ENCODE results near the gene COX19. TPM values are rescaled to one million over a fixed set of nuclear protein-coding genes. Genes with fewer than 3 reads are reported as not detected.

COX19 gene
- polyA plus RNA-seq, 1 of the 3 experiments (the other 2 are of a cell fraction) = 7.6 TPM

DNA sequence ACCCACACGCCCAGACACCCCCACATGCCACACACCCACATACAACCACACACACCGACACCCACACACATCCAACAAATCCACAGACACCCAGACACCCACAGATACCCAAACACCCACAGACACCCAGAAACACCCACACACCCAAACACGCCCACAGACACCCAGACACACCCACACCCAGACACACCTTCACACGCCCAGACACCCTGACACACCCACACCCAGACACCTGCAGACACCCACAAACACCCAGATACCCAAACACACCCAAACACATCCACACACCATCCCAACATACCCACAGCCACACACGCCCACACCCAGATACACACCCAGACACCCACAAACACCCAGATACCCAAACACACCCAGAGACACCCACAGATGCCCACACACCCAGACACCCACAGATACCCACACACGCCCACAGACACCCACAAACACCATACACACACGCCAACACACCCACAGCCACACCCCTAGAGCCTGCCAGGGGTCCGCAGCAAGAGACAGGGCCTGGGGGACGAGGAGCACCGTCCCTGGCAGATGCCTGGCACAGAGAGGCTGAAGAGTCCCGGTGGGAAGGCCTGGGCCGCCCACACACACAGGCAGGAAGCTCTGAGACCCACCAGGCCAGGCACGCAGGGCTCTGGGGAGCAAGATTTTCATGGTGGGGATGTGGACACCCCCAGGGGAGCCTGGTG, 36.1 kb upstream of the COX19 start (continued):
- TF ChIP-seq, protein P1, sequence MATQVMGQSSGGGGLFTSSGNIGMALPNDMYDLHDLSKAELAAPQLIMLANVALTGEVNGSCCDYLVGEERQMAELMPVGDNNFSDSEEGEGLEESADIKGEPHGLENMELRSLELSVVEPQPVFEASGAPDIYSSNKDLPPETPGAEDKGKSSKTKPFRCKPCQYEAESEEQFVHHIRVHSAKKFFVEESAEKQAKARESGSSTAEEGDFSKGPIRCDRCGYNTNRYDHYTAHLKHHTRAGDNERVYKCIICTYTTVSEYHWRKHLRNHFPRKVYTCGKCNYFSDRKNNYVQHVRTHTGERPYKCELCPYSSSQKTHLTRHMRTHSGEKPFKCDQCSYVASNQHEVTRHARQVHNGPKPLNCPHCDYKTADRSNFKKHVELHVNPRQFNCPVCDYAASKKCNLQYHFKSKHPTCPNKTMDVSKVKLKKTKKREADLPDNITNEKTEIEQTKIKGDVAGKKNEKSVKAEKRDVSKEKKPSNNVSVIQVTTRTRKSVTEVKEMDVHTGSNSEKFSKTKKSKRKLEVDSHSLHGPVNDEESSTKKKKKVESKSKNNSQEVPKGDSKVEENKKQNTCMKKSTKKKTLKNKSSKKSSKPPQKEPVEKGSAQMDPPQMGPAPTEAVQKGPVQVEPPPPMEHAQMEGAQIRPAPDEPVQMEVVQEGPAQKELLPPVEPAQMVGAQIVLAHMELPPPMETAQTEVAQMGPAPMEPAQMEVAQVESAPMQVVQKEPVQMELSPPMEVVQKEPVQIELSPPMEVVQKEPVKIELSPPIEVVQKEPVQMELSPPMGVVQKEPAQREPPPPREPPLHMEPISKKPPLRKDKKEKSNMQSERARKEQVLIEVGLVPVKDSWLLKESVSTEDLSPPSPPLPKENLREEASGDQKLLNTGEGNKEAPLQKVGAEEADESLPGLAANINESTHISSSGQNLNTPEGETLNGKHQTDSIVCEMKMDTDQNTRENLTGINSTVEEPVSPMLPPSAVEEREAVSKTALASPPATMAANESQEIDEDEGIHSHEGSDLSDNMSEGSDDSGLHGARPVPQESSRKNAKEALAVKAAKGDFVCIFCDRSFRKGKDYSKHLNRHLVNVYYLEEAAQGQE (IDR thresholded peaks at IDR 0.05; ENCODE audit: low read depth, low read length) = no peak
- no peak for TF ChIP-seq RXRA (IDR thresholded peaks at IDR 0.05; ENCODE audit: borderline replicate concordance, low read depth)
- TF ChIP-seq MEF2A (IDR thresholded peaks at IDR 0.05; ENCODE audit: borderline replicate concordance, low read depth) = no peak

DNA sequence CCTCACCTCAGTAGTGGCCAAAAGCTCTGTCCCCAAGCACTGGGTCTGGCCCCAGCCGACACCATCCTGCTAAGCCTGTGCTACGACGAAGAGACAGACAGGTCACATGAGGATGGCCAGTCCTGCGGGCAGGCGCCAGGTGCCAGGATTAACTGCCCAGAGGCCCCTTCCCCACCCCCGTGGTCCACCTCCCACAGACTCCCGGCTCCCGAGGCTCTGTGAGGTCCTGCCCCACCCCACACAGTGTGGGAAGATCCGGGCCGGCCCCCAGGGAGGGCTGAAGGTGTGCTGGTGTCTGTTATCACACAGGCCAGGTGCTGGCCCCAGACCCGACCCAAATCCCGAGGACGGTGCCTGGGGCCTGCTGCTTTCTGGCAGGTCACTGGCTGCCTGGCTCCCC, 34.9 kb upstream of the COX19 start:
- no peak overlapping the region for H3K4me3 ChIP-seq (ENCODE audit: low read depth in 2 of 2, low read length in 1 of 2)
- no peaks in the 10 kb centered on the region for H3K9me3 ChIP-seq
- 86% methylated on average over 6 of the region's 13 CpGs for WGBS (ENCODE audit: low lambda C conversion rate)
- H3F3A ChIP-seq (replicated peaks; ENCODE audit: insufficient read depth) = peaks cover 8% of the 10 kb centered on the region
- H3K36me3 ChIP-seq (replicated peaks in 1 of 2; ENCODE audit: control insufficient read depth in 1 of 2, insufficient read depth in 2 of 2, low read length in 1 of 2) = peaks cover 8 to 24% of the 10 kb centered on the region in 2 experiments
- peaks cover 77% of the 10 kb centered on the region for H4K20me1 ChIP-seq (ENCODE audit: insufficient read depth)
- CTCF ChIA-PET = interaction anchor here (5.4 kb wide), 1 partner anchor 17 kb away, joined by 36 read pairs; no protein-coding TSS in a partner anchor
- peaks cover 44% of the 10 kb centered on the region; the same call in 1 of the 2 replicates for H3K79me2 ChIP-seq (ENCODE audit: insufficient read depth)
- peaks cover 0 to under 1% of the 10 kb centered on the region in 2 experiments; a peak in 1 of 4 replicates for H3K4me1 ChIP-seq (ENCODE audit: control insufficient read depth in 1 of 2, insufficient read depth in 2 of 2, low read depth in 1 of 2, low read length in 1 of 2)
- POLR2A ChIA-PET = no interaction called here
- no peak overlapping the region for H3K9ac ChIP-seq
- H3K27ac ChIP-seq (ENCODE audit: low read depth in 2 of 2, low read length in 1 of 2) = no peak overlapping the region
- H2AFZ ChIP-seq (ENCODE audit: low read depth) = no peak overlapping the region
- no peak for TF ChIP-seq RAD21 (IDR thresholded peaks at IDR 0.05; ENCODE audit: low read length)
- TF ChIP-seq MEF2A (IDR thresholded peaks at IDR 0.05; ENCODE audit: borderline replicate concordance, low read depth) = no peak
- TF ChIP-seq, protein P2, sequence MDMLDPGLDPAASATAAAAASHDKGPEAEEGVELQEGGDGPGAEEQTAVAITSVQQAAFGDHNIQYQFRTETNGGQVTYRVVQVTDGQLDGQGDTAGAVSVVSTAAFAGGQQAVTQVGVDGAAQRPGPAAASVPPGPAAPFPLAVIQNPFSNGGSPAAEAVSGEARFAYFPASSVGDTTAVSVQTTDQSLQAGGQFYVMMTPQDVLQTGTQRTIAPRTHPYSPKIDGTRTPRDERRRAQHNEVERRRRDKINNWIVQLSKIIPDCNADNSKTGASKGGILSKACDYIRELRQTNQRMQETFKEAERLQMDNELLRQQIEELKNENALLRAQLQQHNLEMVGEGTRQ (IDR thresholded peaks at IDR 0.05; ENCODE audit: borderline replicate concordance, low read depth, low read length) = no peak
- TF ChIP-seq JUND (IDR thresholded peaks at IDR 0.05) = no peak
- no peak for TF ChIP-seq SMC3 (IDR thresholded peaks at IDR 0.05; ENCODE audit: low read depth, low read length)
- TF ChIP-seq FOSL2 (IDR thresholded peaks at IDR 0.05; ENCODE audit: borderline replicate concordance, low read depth) = no peak
- TF ChIP-seq TAF1 (IDR thresholded peaks at IDR 0.05; ENCODE audit: borderline replicate concordance, low read depth, low read length) = no peak
- TF ChIP-seq, protein P3, sequence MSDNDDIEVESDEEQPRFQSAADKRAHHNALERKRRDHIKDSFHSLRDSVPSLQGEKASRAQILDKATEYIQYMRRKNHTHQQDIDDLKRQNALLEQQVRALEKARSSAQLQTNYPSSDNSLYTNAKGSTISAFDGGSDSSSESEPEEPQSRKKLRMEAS (IDR thresholded peaks at IDR 0.05; ENCODE audit: low read depth) = no peak
- TF ChIP-seq NRF1 (IDR thresholded peaks at IDR 0.05; ENCODE audit: low read depth, low read length) = no peak
- TF ChIP-seq EP300 (IDR thresholded peaks at IDR 0.05; ENCODE audit: borderline replicate concordance in 1 of 2, low read depth in 1 of 2, low read length in 1 of 2) = no peak
- H3K9me2 ChIP-seq = no peaks in the 10 kb centered on the region
- DNase-seq = no peak
- H3K27me3 ChIP-seq (ENCODE audit: insufficient read depth) = no peaks in the 10 kb centered on the region
- H3K4me2 ChIP-seq = no peak overlapping the region
